RPMI7951 (cell line): ENCODE data around the gene MAPK10. TPM values are rescaled to one million over a fixed set of nuclear protein-coding genes. Genes with fewer than 3 reads are reported as not detected.
"Not testable (repeated sequence)": the region's sequence is repeated elsewhere in the genome, so short reads cannot be mapped to it uniquely, and the experiment has no call there.

Experiments
- DNase-seq: peaks from one replicate; pipeline ENCODE4 v3.0.0-alpha.2; 2012; ENCODE audit warnings: low read depth
- total RNA-seq: library from RNA; depleted of rRNA; stranded (reverse); fragments of >200 nt; shearing (Covaris generic); gene quantifications from 2 replicates; pipeline ENCODE4 v1.2.3, GENCODE V29; 2014

The MAPK10 gene
- total RNA-seq, 1 experiment from 2014 or later: 14.5 TPM

GRCh38 chr4:86338989-86339388 is 20.9 kb downstream of the MAPK10 start:
- peak; percentile 93 for DNase-seq

GRCh38 chr4:86338521-86338920 is 21.3 kb downstream of the MAPK10 start:
- DNase-seq: no peak

GRCh38 chr4:86334020-86334750 is 25.7 kb downstream of the MAPK10 start:
- DNase-seq: no peak

- no peak for DNase-seq
Measured at GRCh38 chr4:86333236-86333635, 26.6 kb downstream of the MAPK10 start.

- no peak for DNase-seq
Measured at GRCh38 chr4:86330961-86331742, 28.7 kb downstream of the MAPK10 start.

DNA sequence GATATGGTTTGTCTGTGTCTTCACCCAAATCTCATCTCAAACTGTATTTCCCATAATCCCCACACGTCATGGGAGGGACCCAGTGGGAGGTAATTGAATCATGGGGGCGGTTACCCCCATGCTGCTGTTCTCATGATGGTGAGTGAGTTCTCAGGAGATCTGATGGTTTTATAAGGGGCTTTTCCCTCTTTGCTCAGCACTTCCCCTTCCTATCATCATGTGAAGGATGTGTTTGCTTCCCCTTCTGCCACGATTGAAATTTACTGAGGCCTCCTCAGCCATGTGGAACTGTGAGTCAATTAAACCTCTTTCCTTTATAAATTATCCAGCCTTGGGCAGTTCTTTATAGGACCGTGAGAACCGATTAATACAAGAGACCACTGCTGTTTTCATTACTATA is 29.4 kb downstream of the MAPK10 start:
- DNase-seq: not testable (repeated sequence)

DNA sequence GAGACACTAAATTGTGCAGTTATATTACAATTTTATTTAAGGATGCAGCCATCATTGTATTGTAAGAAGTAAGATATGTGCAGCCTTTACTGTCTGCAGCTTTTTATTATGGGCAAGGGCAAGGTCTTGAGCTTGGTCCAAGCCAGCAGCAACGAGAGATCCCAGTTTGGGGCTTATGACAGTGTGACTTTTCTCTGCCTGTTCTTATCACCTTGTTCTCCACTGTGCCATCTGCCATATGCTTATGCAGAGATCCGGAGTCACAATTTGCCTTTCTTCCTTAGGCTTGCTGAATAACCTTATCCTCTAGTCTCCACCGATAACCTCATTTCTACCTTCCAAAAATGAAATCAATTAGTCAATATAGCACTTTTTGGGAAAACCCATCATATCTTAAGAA is 30.4 kb downstream of the MAPK10 start:
- no peak for DNase-seq

DNA sequence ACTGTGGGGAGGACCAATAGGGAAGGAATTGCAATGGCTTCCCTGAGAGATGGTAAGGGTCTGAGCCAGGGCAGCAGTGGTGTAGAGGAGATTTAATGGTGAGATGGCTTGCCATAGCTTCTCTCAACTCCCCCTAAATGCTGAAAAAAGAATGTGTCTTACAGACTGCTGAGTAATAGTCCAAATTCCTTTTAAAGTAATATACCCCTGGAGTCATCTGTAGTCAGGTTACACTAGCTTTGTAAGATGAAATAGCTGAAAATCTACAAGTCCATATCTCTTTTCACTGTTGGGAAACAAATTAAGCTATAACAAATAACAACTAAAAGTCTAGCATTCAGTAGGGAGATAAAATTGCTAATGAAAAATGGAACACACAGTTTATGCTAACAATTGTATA is 33.5 kb downstream of the MAPK10 start:
- DNase-seq: no peak

DNA sequence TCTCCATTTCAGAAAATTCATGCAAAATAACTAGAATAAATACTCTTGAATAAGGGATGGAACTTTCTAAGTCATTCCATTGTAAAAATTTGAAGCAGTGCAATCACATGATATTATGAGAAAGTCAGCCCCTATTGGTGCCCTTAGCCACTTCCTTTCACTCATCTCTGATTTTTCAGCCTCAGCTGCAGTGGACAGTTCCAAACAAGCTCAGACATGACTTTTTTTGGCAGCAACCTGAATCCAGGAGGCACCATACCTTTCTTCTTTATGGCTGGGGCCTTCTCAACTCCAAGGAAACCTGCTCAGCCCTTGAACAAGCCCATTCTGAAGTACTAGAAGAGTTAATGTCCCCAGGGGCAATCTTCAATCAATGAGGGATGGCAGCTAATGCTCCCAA is 40.5 kb downstream of the MAPK10 start:
- DNase-seq: no peak

DNA sequence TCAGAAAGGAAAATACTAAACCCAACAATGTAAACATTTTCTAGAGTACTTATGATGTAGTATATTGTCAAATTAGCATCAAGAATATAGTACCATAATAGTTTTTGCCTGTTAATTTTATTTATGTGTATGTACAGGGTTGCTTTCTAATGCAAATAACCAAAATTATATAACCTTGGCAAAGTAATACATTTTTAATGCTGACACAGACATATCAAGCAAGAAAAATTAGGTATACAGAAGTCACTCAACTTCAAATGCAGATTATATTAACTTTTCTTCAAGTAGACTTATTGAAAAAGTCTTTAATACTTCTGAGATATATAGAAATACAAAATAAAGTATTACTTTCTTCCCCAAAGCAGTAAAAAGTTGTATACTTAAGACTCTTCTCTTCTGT is 44.3 kb downstream of the MAPK10 start:
- DNase-seq: no peak

- no peak for DNase-seq
Measured at GRCh38 chr4:86313656-86314055, 46.2 kb downstream of the MAPK10 start.

DNA sequence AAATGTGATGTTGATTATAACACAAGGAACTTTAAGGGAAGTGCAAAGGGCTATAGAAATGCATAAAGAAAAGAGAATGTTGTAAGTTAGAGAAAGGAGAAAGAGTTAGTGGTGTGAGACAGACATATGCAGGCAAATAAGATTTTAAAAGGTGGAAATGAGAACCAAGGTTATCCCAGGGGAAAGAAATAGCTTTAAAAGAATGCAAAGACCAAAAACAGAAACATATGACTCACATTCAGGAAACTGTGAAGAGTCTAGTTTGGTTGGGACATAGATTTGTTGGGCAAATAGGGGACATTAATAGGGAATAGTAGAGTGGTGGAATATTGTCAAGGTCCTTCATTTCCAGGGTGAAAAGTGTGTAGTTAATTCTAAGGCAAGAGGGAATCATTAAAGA is 52.4 kb downstream of the MAPK10 start:
- DNase-seq: no peak

DNA sequence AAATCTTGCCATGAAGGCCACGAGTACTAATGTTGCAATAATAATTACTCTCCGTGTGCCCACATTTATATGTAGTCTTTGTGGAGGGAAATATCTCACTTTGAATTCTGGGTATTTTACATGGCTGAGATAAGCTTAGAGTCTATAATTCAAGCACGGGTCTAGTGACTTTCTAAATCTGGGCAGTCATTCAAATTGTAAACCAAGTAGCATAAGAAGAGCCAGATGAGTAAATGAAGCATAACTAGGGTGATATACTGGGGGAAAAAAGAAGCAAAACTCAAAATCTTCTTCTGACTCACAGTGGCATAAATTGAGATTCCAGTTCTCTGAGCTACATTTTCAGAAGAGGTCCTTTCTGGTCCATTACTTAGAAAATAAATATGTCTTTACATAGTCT is 53.0 kb downstream of the MAPK10 start:
- peak; percentile 61 for DNase-seq

- no peak for DNase-seq
Measured at GRCh38 chr4:86302830-86303229, 57.0 kb downstream of the MAPK10 start.

GRCh38 chr4:86302251-86302650 is 57.6 kb downstream of the MAPK10 start:
- no peak for DNase-seq

DNA sequence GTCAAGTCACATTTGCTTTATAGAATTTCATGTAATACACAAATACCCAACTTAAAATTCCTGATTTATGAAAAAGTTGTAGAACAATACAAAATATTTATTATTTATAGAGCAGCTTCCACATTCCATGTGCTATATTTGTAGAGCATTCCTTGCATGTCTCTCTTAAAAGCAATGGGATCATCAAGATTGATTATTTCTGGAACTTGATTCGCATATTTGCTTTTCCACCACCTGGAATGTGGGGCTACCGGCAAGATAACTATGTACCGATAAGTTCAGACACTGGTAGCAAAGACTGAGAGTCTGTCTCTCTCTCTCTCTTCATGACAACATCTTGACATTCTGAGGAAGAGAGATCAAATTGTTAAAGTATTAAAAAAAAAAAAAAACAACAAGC is 59.3 kb downstream of the MAPK10 start:
- DNase-seq: no peak

- no peak for DNase-seq
Measured at GRCh38 chr4:86296865-86297264, 63.0 kb downstream of the MAPK10 start.

DNA sequence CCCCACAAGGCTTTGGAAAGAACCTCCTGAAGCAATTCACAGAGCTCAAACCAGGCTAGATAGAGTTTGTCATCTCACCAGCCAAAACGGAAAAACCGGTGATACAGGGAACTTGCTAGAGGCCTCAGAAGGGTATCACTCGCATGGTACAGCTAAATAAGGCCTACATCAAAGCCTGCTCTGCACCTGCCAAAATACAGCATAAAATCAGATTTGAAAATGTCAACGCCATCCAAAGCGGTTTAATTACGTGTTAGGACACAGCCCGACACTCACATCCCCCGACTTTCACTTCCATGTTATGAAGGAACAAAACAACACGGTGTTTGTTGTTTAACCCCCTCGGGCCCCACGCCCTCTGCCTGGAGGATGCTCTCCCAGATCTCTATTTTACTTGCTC is 65.0 kb downstream of the MAPK10 start:
- no peak for DNase-seq

DNA sequence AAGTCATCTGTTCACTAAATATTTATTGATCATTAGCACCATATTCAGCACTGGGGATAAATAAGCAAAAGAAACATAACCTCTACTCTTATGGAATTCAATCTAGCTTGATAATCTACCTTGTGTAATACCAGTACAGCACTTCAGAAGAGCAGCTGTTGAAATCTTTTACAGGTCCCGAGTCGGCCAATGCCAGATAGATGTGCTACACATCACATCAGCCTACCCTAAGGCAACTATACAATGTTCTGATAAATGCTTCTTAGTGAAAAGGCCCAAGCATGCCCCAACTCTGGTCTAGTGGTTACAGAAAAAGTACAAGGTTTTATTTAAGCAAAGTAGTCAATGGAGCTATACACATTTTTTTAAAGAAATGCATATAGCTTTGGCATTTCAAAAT is 68.7 kb downstream of the MAPK10 start:
- DNase-seq: no peak

GRCh38 chr4:86286726-86287125 is 73.1 kb downstream of the MAPK10 start:
- DNase-seq: no peak

DNA sequence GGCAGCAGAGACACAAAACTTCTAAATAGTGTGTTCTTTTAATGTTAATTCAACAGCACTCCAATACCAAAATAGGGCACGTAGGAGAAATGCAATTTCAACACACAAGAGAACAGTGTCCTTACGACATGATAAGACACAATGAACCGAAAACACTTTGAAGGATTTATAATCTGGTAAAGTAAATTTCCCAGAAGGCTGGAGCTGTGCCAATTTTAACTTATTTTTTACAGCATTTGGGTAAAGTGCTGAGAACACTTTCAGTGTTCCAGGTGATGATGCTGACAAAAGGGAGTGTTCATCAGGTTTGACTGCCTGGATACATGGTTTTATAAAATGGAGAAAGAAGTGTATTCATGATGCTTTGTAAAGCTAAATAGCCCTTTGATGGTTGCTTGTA is 76.5 kb downstream of the MAPK10 start:
- no peak for DNase-seq

GRCh38 chr4:86280246-86280645 is 79.6 kb downstream of the MAPK10 start:
- peak; percentile 11 for DNase-seq

- DNase-seq: no peak
Measured at GRCh38 chr4:86279293-86279960, 80.4 kb downstream of the MAPK10 start.
